Fibroblast of villous mesenchyme (primary cell): ENCODE results near the gene KAZN. TPM values are rescaled to one million over a fixed set of nuclear protein-coding genes. Genes with fewer than 3 reads are reported as not detected.

Experiments used
- DNase-seq: peaks from one replicate; pipeline ENCODE4 v3.0.0-alpha.2; 2010; ENCODE audit warnings: low read depth
- H3K4me3 ChIP-seq: 2 replicates; pipeline ENCODE4 v1.5.1; 2011; ENCODE audit warnings: low read depth, mild to moderate bottlenecking, low read length
- CTCF ChIP-seq: IDR thresholded peaks from 2 replicates; pipeline ENCODE4 v1.5.1; 2012; ENCODE audit warnings: low read depth, mild to moderate bottlenecking, low read length; ENCODE audit not compliant: insufficient read depth
- total RNA-seq: library from RNA; depleted of rRNA; stranded (reverse); fragments of >200 nt; gene quantifications from 2 replicates; pipeline ENCODE4 v1.2.3, GENCODE V29; 2012

Gene KAZN
- total RNA-seq, 1 donor: 8.6 TPM

DNA sequence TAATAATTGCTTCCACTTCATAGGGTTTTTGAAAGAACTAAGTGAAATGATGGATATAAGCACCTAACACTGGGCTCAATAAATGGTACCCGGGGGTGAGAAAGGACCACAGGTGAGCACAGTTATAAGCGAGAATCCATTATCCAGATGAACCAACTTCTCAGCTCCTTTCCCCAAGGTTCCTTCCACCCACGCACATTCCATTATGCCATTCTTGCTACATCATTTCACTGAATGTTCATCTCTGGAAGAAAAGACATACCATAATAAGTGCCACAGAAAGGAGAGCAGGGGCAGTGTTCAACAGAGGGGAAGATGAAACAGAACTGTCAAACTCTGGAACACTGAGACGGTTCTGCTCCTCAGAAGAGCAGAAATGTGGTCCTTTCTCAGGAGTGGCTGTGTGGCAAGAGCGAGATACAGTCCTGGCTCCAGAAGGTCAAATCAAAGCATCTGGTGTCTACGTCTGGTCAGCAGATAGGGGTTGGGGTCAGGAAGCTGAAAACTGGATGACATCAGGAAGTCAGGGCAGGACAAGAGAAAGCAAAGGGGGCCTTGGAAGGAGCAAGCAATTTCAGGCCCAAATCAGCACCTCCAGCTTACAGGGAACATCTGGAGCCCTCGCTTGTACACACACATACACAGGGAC, 299.6 kb downstream of the KAZN start:
- no peak for TF ChIP-seq CTCF
- DNase-seq: no peak
- H3K4me3 ChIP-seq: no peak overlapping the region

DNA sequence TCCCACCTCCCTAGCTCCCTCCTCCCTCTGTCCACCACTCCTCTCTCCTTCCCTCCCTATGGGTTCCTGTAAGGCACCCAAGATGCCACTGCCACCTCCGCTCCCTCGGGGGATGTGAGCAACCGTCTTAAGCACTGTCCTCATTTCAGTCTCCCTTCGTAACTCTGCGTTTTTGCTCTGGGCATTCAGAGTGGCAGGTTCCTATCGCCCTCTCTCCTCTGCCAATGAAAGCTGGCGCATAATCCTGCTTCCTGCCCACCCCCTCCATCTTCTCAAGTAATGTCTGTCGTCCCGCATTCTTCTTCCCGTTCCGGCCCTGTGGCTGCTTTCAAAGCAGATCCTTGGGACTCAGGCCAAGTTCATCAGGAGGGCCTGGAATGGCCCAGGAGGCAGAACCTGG, 301.2 kb downstream of the KAZN start:
- no peak for TF ChIP-seq CTCF
- no peak for DNase-seq
- no peak overlapping the region for H3K4me3 ChIP-seq

GRCh38 chr1:14901371-14901954, 303.0 kb downstream of the KAZN start:
- no peak for TF ChIP-seq CTCF

GRCh38 chr1:14903922-14904321, 305.4 kb downstream of the KAZN start:
- TF ChIP-seq CTCF: no peak
- no peak for DNase-seq

More at GRCh38 chr1:14901371-14901954, 303.0 kb downstream of the KAZN start:
- H3K4me3 ChIP-seq: no peak overlapping the region
- no peak for DNase-seq

GRCh38 chr1:14906665-14907064, 308.2 kb downstream of the KAZN start:
- DNase-seq: no peak
- no peak for TF ChIP-seq CTCF
- no peak overlapping the region for H3K4me3 ChIP-seq

More at GRCh38 chr1:14903922-14904321, 305.4 kb downstream of the KAZN start:
- H3K4me3 ChIP-seq: no peak overlapping the region

DNA sequence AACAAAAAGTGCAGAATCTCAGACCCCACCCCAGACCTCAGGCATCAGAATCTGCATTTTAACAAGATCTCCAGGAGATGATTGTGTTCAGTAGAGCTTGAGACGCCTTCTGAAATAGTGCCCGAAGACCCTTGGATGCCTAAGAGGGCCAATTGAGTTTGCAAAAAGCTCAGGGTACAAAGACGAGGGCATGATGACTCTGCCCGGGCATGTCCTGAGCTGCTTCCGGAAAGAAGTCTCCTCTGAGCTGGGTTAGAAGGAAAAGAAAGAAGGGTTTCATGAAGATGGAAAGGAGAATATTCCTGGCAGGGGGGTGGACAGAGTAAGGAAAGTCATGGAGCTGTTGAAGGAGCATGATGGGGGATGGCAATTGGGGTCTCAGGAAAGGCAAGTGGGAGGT, 308.9 kb downstream of the KAZN start:
- no peak overlapping the region for H3K4me3 ChIP-seq
- TF ChIP-seq CTCF: no peak
- no peak for DNase-seq

DNA sequence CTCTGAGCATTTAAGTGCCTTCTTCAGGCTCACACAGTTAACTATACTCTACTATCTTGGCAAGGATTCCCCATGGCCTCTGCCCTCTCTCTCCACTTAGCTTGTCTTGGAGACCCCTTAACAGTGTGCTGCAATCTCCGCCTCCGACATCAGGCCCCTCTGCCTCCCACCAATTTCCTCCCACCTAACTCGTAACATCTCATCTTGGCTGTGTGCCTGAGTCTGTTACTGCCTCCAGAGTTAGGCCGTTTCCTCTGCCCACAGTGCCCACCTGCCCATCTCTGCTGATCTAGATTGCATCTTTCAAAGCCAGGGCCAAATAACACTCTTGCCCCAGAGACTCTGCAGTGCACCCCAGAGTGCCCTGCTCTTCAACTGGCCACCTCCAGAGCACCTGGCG, 310.8 kb downstream of the KAZN start:
- no peak for TF ChIP-seq CTCF
- DNase-seq: no peak
- H3K4me3 ChIP-seq: no peak overlapping the region
